Measurements from ENCODE around the gene MYO7B. TPM values are rescaled to one million over a fixed set of nuclear protein-coding genes. Genes with fewer than 3 reads are reported as not detected.
A peak's percentile ranks its signal among the peaks of the same experiment; 100 is the strongest.
"Not testable (repeated sequence)": the region's sequence is repeated elsewhere in the genome, so short reads cannot be mapped to it uniquely, and the experiment has no call there.

MYO7B gene
- polyA plus RNA-seq, 4 donors, result 14.2 to 28.9 (median 22.9) TPM

DNA sequence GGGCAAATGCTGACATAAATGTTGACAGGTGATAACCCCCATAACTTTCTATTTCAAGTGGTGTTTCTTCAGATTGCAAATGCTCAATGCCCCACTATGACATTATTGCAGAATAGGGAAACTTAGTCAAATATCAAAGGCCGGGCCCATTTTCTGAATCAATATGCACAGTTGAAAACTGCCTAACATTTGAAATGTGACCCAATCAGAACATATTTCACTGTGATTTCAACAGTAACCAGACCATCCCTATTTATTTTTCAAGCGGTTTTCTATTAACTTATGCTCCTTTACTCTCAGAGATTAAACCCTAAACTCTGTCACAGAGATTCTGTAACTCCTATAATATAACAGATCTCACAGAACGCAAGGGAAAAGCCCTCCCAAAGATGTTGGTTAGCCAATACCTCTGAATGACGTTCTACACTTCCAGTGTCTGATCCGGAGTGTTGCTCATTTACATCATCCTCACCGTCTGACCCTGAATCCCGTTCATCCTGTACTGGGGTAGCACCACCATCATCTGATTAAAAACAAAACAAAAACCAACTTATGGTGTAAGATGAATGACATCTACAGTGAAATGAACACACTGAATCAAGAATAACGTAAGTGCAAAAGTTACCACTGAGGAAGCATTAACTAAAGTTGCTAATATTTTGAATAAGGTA is 12.1 kb upstream of the MYO7B start:
- DNase-seq (ENCODE audit: low read depth in 4 of 4, low spot score in 2 of 4), result no peak

DNA sequence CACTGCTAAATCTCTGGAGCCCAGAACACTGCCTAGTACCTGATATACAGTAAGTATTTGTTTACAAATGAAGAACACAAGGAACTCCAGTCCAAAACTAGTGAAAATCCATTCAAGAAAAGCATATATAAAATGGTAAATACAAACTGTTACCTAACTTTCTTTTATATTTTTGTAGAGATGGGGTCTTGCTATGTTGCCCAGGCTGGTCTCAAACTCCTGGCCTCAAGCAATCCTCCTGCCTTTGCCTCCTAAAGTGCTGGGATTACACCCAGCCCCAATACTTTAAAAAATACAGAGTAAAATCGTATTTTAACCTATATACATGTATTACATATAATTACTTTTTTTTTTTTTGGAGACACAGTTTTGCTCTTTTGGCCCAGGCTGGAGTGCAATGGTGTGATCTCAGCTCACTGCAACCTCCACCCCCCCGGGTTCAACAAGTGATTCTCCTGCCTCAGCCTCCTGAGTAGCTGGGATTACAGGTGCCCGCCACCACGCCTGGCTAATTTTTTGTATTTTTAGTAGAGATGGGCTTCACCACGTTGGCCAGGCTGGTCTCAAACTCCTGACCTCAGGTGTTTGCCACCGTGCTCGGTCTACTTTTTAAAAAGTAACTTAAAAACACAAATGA is 11.2 kb upstream of the MYO7B start:
- DNase-seq (ENCODE audit: low read depth in 4 of 4, low spot score in 2 of 4), result not testable (repeated sequence)

DNA sequence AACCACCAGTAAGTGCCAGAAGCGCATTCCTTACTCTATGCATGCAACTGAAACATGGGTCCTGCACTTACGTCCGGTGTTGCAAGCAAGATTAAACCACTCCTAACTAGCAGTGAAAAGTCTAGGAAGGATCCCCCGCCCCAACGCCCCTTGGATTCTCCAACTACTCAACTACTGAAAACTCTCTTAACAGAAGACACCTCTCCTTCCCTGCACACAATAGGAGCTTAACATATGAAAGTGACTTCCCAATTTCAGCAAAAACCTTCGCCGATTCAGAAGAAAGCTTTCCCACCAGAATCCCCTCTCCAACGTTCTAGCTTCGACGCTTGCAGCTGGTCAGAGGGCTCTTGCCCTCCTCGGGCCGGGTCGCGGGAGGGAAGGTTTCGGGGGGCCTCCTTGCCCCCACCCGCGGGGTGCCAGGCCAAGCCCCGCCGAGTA is 9.8 kb upstream of the MYO7B start:
- DNase-seq (ENCODE audit: low read depth in 4 of 4, low spot score in 2 of 4), result peak in 1 of 4 donors; percentile 59

DNA sequence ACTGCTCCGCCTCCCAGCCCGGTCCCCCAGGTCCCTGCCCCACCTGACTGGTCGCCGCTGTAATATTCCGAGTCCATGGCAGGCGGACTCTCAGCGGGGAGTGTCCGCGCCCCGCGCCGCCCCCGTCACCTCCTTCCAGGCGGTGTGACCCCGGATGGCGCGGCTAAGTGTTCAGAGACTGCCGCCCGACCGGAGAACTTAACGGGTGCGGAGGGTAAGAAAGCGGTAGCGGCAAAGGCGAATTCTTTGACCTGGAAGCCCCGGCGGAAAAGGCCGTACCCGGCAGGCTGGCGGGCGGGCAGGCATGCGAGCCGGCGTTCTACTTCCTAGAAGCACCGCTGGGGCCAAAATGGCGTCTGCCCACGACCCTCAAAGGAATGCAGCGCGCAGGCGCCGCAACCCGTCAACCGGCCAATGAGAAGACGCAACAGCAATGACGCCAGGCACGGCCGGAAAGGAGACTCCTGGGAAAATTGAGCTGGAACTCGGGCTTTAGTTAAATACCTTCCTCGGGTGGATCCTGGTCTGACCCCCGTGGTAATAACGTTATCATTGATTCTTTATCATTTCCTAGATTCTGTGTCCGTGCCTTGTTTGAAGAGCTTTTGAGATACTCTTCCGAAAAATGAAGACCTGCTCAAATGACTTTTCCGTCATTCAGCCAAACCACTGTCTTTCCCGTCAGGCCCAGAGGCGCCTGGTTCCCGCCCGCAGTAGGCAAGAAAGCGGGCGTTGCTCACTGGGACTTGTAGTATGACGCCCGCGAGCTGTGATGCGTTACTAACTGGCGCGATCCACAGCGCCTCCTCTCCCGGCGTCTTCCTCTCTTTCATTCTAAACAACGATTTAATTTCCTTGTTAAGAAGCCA is 9.1 kb upstream of the MYO7B start, which contains the start of gene IWS1:
Gene IWS1, minus strand, starts transcription at position 358 of the 869 bp plus-strand sequence. Its CDS starts 281 bp downstream, at position 77.
- peak; percentile 93 to 98 (median 96) for DNase-seq (ENCODE audit: low read depth in 4 of 4, low spot score in 2 of 4)

DNA sequence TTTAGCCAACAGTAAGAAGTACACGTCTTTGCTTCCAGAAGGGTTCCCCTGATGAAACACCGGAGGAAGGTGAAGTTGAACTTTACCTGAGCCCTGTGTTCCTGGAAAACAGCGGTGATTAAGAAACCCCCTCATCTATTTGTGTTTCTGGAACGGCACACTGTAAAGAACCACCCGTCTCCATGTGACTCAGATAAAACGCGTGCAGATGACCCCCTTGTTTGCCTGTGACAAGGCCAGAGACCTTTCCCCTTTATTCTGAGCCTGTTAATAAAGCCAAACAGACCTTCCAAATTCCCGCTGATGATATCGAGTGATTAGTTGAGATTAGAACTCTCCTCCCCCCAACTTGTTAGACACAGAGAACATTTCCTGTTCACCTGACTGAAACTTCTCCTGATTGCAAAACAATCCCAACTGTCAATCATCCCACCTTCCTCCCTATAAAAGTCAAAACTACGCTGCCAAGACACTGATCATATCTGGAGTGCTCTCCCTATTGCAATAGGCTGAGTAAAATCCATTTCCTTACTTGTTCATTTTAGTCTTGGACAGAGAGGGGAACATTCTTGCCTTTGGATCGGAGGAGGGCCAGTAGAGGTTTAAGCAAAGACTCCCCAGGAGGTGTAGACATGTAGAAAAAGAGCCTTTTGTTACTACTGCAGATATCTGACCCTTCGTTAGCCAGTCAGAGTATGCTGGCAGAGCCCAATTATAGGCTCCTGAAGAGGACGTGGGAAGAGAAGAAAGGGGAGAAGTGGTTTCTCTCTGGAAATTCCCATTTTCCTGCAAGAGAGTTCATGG is 8.3 kb upstream of the MYO7B start:
- no peak for DNase-seq (ENCODE audit: low read depth in 4 of 4, low spot score in 2 of 4)

DNA sequence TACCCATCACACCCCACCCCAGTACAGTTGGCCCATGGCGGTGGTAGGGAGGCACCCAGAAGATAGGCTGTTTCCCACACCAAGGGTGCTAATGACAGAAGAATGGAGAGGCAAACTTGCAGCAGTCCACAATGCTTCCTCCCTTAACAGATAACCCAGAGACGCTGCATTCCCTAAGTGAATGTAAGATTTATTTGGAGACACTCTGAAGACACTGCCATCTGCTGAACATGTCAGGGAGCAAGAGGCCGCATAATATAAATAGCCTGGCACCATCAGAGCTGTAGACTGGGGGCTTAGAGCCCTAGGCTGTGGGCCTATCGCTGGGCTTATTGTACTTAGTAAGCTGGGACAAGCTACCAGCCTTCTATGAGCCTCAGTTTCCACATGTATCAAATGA is 7.0 kb upstream of the MYO7B start:
- no peak for DNase-seq (ENCODE audit: low read depth in 4 of 4, low spot score in 2 of 4)

DNA sequence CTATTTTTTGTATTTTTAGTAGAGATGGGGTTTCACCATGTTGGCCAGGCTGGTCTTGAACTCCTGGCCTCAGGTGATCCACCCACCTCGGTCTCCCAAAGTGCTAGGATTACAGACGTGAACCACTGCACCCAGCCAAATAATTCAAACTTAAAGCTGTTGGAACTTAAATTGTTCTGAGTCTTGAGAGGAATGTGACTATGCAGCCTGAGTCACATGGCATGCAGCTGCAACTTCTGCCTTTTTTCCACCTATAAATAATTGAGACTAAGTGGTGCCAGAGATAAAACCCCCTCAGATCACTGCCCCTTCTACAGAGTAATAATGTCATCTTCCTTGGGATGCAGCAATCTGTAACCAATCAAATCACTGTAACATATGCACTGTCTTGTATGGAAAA is 6.1 kb upstream of the MYO7B start:
- DNase-seq (ENCODE audit: low read depth in 4 of 4, low spot score in 2 of 4), result not testable (repeated sequence)

DNA sequence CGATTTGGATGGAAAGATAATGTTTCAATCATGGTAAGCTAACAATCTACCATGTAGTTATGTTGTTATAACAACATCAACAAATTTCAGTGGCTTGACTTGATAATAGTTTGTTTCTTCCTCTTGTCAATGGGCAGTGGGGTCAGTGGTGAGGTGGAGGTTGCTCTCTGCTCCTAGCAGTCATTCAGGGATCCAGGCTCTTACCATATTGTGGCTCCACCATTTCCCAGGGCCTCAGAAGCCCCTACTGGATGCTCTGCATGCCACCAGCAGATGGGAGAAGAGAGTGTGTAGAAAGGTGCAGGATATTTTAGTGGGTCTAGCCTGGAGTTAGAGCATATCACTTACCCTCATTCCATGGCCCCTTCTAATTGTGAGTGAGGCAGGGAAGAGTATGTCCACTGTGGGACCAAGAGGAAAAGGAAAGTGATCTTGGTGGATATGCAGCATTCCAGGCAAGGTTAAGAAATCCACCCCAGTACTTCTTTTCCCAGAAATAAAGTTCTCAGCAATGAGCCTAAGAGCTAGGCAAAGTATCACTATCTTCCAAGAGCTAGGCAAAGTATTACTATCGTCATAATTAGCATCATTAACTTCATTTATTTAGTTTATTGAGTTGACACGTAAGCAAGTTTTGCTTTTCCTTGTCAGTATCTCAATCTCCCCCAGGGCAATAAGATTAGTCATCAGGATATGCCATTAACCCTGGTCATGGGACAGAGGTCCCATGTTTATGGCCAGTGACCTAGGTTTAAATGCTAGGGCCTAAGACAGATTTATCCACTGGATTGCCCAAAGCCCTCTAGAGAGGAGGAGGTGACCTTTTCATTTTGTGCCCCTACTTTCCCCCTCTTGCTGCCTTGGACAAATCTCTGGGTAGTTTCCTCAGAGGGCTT is 5.0 kb upstream of the MYO7B start:
- no peak for DNase-seq (ENCODE audit: low read depth in 4 of 4, low spot score in 2 of 4)

DNA sequence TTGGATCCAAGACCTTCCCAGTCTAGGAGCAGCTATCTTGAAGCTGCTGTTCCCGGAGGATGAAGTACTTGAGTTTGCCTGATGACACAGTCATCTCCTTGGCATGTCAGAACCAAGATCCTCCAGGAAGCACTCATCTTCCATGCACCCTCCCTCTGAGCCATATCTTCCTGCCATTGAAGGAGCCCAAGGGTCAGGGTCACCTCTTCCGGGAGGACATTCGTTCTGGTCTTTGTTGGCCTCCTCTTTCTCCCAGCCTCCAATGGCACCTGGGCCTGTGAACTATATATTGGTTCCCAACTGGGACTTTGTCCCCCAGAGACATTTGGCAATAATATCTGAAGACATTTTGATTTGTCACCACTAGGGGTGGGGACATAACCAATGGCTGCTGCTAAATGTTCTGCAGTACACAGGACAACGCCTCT is 4.2 kb upstream of the MYO7B start:
- no peak for DNase-seq (ENCODE audit: low read depth in 4 of 4, low spot score in 2 of 4)

DNA sequence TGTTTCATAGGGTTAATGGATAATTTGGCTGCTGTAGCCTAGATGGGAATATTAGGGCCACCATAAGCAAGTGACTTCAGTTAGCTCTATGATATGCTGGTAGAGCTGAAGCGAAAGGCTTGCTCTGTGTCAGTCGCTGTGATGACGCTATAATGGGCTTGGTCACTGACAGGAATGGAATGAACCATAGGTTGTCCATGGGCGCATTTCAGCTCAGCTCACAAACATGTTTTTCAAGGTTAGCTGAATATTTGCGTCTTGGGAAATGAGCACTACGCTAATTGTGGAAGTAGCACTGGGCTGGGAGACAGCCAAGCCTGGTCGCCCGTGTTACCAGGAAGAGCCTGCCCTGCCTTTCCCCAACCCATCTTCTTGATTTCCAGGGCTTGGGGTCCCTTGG is 3.2 kb upstream of the MYO7B start:
- no peak for DNase-seq (ENCODE audit: low read depth in 4 of 4, low spot score in 2 of 4)

DNA sequence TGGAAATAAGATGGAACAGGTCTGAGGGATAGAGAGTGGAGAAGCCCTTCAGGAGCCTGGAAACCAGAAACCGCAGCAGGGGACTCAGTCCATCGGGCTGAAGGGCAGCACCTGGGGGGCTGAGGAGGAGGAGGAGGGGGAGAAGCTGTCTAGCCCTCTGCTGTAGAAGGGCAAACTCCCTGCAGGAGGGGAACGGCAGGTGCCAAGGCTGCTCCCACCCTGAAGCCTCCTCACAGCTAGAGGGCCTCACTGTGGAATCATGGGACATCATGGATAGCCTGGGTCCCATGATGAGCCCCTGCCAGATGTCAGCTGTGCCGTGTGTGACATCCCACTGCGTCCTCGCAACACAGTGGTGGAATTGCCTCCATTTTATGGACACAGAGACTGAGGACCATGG is 435 bp downstream of the MYO7B start:
- no peak for DNase-seq (ENCODE audit: low read depth in 4 of 4, low spot score in 2 of 4)

DNA sequence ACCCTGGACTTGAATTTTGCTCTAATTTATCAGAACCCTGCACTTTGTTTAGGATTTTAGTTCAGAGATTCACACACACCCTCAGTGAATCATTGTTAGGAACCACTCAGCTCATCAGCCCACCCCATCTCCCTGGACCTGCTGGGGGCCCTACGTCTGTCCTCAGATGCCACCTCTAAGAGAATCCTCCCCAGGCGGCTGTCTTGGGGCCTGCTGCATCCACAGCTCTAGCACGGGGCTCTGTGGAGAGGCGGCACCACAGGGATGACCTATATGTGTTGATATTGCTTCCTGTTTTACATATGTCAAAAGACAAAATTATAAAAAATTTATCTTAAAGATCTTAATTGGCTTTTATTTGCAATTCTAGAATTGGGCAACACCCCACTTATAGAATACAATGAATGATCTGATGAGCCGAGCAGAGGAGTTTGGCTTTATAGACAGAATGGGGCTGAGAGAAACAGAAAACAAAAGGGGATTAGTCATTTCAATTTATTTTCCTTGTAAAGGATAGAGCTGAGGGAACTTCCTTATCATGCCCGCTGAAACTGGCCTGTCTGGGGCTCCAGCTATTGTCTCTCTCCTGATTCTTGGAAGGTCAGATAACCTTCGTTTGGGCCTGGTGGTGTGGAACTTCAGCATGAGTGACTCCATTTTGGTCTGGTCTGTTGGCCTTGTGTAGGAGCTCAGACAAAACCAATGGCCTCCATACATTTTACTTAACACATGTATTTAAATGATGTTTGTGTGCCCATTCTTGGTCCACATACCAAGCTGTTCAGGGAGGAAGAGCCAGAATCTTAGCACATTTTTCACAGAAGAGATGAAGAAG is 1.4 kb downstream of the MYO7B start:
- DNase-seq (ENCODE audit: low read depth in 4 of 4, low spot score in 2 of 4), result no peak

DNA sequence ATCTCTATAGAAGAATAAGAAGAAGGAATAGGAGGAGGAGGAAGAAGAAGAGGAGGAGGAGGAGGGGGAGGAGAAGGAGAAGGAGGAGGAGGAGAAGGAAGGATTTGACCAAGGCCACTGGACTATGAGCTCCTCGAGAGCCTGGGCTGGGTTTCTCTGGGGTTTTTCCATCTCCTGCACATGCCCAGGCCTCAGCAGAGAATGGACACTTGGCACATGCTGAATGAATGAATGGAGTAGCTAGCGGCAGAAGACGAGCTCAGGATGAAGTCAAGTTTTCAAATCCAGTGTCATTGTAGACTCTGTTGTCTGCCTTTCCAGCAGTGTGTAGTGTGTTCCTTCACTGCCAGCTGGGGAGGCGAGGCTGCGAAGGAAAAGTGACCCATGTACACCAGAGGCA is 2.2 kb downstream of the MYO7B start:
- DNase-seq (ENCODE audit: low read depth in 4 of 4, low spot score in 2 of 4), result no peak

DNA sequence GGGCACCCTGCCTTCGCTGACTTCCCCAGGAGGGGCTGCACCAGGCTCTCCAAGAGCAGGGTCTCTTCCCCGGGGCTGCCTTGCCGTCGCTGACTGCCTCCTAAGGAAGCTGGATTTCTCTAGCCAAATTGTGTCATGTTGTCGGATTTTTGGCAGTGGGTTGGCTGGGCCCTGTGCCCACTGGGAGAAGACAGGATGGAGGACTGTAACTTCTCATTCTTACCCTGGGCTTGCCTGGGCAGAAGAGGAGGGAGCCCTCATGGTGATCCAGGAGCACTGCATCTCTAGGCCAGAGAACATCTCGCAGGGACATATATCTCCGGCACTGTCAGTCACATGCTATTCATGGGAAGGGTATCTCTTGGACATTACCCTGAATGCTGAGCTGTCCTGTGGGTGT is 6.3 kb downstream of the MYO7B start:
- no peak for DNase-seq (ENCODE audit: low read depth in 4 of 4, low spot score in 2 of 4)

DNA sequence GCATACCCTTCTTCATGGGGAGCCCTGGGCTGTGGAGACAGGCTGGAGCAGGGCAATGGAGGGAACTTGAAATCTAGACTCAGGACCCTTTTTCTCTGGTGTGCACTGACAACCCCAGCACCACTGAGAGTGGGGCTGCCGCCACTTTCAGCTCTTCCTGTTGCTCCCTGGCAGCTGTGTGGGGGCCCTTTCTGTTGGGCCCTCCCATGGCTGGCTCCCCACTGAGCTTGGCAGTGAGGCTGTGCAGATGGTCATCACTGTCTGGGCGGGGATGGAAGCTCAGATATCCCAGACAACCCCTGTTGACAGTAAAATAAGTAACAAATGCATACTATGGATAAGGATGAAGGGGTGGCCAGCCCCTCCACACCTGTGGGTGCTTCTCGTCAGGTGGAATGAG is 6.7 kb downstream of the MYO7B start:
- no peak for DNase-seq (ENCODE audit: low read depth in 4 of 4, low spot score in 2 of 4)

DNA sequence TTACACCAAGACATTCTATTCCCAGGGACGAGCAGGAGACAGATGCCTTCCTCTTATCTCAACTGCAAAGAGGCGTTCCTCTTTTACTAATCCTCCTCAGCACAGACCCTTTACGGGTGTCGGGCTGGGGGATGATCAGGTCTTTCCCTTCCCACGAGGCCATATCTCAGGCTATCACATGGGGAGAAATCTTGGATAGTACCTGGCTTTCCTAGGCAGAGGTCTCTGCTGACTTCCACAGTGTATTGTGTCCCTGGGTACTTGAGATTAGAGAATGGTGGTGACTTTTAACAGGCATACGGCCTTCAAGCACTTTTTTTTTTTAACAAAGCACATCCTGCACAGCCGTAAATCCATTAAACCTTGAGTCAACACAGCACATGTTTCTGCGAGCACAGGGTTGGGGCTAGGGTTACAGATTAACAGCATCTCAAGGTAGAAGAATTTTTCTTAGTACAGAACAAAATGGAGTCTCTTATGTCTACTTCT is 7.6 kb downstream of the MYO7B start:
- not testable (repeated sequence) for DNase-seq (ENCODE audit: low read depth in 4 of 4, low spot score in 2 of 4)

DNA sequence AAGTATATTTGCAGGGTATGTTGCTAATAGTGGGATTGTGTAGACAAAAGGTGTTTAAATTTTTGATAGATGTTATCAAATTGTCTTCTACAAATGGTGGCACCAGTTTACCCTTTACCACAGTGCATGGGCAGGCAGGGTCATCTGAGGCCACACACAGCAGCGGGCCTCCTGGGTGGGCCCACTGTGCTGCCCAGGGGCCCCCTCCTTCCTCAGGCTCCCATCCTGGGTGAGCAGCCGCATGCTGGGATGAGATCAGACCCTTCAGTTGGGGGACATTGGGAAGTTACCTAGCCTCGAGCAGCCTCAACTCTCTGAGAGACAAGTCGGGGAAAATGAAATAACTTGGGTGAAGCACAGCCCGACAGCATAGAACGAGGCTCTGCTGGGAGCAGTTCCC is 9.7 kb downstream of the MYO7B start:
- no peak for DNase-seq (ENCODE audit: low read depth in 4 of 4, low spot score in 2 of 4)

DNA sequence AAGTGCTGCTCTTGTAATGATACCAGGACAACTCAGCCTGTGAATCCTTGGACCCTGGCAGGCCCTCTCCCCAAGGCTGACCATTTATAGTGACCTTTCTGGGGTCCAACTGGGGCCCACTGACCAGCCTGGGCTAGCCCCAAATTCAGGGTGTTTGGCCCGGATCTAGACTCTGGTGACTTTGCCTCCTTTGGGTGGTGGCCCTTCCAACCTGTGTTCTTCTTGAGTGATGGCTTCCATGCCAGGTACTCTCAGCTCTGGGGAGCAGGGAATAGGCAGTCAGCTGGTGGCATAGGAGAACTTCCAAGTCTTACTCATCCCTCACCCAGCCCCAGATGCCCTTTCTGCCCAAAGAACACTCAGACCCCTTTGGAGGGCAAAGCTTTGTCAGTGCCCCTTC is 10.3 kb downstream of the MYO7B start:
- no peak for DNase-seq (ENCODE audit: low read depth in 4 of 4, low spot score in 2 of 4)

Data from left renal cortex interstitium (tissue), 4 donors.